GM18907 (cell line): Measurements from ENCODE around the gene SLC2A10.

Experiments used
- ATAC-seq: cut with Tn5 transposase; IDR thresholded peaks from one replicate; pipeline ENCODE4 v1.9.1; 2021; ENCODE audit warnings: mild to moderate bottlenecking, moderate library complexity; ENCODE audit not compliant: unreplicated experiment

Gene SLC2A10

DNA sequence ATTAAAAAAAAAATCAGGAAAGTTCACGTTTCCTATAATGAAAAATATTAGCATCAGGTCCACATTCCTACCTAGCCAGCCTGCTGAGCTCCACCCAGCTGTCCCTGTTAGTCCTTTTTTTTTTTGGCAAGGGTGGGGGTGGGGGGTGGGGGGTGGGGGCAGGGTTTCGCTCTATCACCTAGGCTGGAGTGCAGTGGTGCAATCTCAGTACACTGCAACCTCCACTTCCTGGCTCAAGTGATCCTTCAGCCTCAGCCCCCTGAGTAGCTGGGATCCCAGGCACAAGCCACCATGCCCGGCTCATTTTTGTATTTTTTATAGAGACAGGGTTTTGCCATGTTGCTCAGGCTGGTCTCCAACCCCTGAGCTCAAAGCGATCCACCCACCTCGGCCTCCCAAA lies 7.5 kb upstream of the SLC2A10 start:
- ATAC-seq, result no peak

DNA sequence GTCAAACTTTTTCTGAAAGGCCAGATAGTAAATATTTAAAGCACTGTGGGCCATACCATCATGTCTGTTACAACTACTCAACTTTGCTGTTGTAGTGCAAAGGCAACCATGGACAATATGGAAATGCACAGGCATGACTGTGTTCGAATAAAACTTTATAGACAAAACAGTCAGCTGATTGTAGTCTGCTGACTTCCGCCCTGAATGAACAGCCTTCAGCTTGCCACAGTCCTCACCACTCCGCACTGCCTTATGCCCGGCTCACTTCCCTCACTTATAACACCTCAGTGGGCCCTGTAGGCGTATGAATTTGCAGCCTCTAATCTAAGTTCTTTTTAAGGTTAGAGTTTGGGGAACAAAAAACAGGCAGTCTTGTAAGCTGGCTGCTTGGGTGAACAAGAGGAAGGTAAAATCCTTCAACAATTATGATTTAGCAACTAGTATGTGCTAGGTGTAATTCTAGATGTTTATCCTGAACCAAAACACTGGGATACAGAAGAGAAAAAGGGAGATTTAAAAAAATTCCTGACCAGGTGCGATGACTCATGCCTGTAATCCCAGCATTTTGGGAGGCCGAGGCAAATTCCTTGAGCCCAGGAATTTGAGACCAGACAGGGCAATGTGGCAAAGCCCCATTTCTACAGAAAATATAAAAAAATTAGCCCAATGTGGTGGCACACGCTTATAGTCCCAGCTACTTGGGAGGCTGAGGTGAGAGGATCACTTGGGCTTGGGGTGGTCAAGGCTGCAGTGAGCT lies 6.8 kb upstream of the SLC2A10 start:
- ATAC-seq, result no peak

GRCh38 chr20:46703435-46703834 lies 6.0 kb upstream of the SLC2A10 start:
- no peak for ATAC-seq

DNA sequence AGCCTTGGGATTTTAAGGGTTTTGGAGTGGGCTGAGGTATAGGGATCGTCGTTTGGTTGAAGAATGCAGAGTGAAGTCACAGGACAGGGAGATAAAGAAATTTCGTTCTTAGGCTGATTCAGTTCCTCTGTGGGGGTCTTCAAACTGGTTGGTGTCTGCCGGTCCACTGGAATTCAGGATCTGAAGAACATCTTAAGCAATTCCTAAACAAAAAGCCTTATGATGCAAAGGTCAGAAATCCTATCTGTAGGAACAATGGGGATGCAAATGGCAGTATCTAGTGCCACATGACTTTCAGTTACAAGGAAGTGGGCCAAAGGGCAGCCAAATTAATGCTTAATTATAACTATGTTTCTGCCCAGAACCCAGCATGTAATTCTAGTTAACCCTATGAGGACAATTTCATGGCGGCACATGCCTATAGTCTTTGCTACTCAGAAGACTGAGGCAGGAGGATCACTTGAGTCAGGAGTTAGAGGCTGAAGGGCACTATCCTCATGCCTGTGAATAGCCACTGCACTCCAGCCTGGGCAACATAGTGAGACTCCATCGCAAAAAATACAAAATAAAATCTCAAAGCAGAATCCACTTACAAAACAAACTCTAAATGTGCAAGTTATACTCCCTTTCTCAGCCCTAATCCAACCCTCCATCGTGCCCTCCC lies 4.6 kb upstream of the SLC2A10 start:
- no peak for ATAC-seq

DNA sequence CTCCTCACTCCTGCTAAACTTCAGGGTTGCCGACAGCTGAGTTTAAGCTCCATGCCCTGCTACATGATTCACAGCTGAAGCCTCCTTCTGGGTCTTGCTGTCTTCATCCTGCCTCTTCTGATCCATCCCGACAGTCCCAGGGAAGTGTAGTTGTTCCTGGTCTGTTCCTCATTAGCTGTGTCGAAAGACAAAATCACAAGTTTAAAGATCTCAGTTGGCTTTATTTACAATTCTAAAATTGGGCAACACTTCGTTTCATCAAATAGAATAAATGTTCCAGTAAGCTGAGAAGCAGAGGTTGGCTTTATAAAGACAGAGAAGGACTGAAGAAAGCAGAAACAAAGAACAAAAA lies 4.1 kb upstream of the SLC2A10 start:
- no peak for ATAC-seq

DNA sequence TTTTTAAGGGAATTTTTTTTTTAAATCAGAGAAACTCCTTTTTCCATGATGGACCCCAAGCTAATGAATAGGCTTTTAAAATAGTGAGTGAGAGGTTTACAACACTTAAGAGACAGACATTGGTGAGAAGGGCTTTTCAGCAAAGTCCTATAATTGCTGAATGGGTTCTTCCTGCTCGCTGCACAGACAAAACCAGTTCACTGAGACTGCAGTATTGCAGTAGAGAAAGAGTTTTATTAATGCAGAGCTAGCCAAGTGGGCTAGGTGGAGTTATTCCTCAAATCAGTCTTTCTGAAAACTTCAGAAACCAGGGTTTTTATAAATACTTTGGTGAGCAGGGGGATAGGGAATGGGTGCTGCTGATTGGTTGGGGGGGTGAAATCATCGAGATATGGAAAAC lies 3.2 kb upstream of the SLC2A10 start:
- ATAC-seq, result no peak

GRCh38 chr20:46708172-46708860 lies 1.1 kb upstream of the SLC2A10 start:
- no peak for ATAC-seq

GRCh38 chr20:46709055-46709458 lies 392 bp upstream of the SLC2A10 start:
- no peak for ATAC-seq

- no peak for ATAC-seq
These were observed 884 bp downstream of the SLC2A10 start for GRCh38 chr20:46710153-46710913.

DNA sequence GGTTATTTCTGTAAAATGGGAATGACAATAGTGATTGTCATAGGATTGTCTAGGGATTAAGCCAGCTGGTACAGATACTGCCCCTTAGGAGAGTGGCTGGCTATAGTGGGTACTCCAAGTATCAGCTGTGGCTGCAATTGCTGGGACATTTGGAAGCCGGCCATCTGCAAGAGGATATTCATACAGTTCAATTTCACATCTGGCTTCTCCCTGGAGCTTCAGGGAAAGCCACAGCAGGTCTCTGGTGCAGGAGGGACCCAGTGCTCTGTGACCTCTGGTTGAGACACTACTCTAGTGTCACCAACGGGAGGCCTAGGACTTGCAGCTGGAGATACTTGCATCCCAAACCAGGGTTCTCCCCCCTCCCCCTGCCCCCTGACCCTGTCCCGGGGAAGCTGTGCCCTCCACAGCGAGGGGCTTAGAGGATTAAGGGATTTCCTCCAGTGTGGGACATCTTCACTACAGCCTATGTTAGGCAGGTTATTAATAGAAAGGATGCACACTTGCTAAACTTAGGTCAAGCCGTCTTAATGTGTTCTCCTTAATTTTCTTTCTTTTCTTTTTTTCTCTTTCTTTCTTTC lies 2.7 kb downstream of the SLC2A10 start:
- ATAC-seq, result no peak

DNA sequence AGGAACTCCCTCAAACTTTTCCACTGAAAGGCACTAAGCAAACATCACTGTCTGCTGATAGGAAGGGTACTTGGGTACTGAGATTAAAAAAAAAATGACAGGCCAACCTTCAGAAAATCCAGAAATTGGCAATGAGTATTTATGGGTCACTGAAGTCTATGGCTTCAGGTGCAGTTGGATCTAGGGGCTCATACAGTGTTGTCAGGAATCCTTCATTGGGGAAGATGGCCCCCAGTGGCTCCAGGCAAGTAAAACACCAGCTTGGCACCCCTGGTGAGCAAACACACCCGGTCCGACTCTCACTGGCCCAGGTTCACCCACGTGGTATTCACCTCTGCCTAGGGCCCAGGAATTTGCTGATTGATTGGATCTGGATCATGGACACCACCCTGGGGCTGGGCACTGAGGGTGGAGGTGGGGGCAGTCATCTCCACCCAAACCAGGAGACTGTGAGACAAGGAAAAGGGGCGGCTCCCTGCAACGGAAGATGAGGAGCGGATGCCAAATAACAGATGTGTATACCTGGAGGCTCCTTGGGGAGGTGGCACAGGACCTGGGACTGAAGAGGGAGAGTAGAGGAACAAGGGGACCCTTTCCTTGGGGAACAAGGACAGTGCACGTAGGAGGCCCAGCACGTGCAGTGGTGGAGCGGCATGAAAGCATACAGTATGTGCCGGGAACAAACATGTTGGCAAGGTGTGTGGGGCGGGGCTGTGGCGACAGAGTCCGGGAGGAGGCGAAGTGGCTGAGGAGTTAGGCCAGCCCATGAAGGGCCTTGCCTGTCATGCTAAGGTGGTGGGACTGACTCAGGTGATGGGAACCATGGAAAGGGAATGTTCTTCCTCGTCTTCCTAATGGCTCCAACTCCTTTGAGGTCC lies 4.7 kb downstream of the SLC2A10 start:
- ATAC-seq, result no peak

DNA sequence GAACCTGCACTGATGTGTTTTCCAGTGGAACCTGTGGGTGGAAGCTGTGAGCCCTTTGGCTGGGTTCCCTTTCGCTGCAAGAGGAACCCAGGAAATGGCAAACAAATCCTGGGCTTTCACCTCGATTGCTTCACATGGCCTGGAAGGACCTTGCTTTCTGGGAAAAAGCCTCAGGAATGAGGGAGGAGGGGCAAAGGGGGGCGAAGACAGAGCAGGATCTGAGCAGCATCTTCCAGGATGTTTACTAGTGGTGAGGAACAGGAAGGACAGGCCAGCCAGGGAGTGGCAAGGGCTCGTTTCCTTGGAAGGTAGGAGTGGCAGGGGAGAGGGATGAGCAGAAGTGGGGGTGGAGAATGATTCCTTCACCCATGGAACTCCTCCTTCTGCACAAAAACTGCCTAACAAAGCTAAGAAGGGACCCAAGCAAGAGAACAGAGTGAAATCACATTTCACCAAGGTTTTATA lies 5.9 kb downstream of the SLC2A10 start:
- ATAC-seq, result no peak

- ATAC-seq, result no peak
These were observed 8.5 kb downstream of the SLC2A10 start for GRCh38 chr20:46717818-46718541.

- ATAC-seq, result no peak
These were observed 10.6 kb downstream of the SLC2A10 start for GRCh38 chr20:46720019-46720418.

GRCh38 chr20:46720776-46721425 lies 11.5 kb downstream of the SLC2A10 start:
- ATAC-seq, result no peak

DNA sequence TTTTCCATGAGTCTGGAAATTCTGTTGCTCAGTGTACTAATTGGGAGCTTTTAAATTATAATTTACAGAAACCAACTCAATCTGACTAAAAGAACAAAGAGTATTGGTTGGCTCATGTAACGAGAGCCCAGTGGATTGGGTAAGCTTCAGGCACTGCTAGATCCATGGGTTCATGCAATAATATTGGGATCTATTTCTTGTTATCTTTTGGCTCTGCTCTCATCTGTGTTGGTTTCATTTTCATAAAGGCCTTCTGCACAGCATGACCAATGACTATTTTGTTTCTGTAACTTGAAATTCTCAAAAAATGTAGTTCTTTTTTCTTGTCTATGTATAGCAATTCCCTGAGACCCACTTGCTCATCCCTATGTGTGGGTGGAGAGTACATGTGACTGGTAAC lies 12.0 kb downstream of the SLC2A10 start:
- ATAC-seq, result no peak

- no peak for ATAC-seq
These were observed 13.0 kb downstream of the SLC2A10 start for GRCh38 chr20:46722450-46722849.

GRCh38 chr20:46723039-46723438 lies 13.6 kb downstream of the SLC2A10 start:
- ATAC-seq, result no peak
